Omental fat pad (tissue), 4 donors: Measurements from ENCODE around the gene TBC1D9. TPM values are rescaled to one million over a fixed set of nuclear protein-coding genes. Genes with fewer than 3 reads are reported as not detected.

Experiments
- ATAC-seq: fragments of 150-250 bp; one replicate; pipeline ENCODE4 v1.9.1; 2016; ENCODE audit warnings: mild to moderate bottlenecking, moderate library complexity; ENCODE audit not compliant: low FRiP score
- DNase-seq: peaks from one replicate; pipeline ENCODE4 v3.0.0-alpha.2; 2019; ENCODE audit warnings: low spot score
- small RNA-seq: library from RNA; depleted of rRNA; stranded (forward); fragments of <200 nt; gene quantifications from one replicate; pipeline ENCODE3, GENCODE V24; 2016
- total RNA-seq, 4 donors: library from RNA; depleted of rRNA; stranded (reverse); fragments of >200 nt; gene quantifications; one replicate each; pipeline ENCODE4 v1.1.0, GENCODE V29; 2016
- TF ChIP-seq, protein P1 (sequence below), 3 donors: fragments of 450-650 bp; IDR thresholded peaks; one replicate each; pipeline ENCODE4 v1.5.1; 2016 to 2017; ENCODE audit warnings: antibody characterized with exemption in 3 of 3, mild to moderate bottlenecking in 3 of 3, moderate library complexity in 2 of 3

Gene TBC1D9
- total RNA-seq, 4 donors from 2014 or later, result 29.6 to 60.3 (median 48.3) TPM

GRCh38 chr4:140571620-140572019, 184.6 kb downstream of the TBC1D9 start:
- ATAC-seq, result no peak
- no peak for DNase-seq

More at GRCh38 chr4:140571620-140572019, 184.6 kb downstream of the TBC1D9 start:
- TF ChIP-seq, protein P1, sequence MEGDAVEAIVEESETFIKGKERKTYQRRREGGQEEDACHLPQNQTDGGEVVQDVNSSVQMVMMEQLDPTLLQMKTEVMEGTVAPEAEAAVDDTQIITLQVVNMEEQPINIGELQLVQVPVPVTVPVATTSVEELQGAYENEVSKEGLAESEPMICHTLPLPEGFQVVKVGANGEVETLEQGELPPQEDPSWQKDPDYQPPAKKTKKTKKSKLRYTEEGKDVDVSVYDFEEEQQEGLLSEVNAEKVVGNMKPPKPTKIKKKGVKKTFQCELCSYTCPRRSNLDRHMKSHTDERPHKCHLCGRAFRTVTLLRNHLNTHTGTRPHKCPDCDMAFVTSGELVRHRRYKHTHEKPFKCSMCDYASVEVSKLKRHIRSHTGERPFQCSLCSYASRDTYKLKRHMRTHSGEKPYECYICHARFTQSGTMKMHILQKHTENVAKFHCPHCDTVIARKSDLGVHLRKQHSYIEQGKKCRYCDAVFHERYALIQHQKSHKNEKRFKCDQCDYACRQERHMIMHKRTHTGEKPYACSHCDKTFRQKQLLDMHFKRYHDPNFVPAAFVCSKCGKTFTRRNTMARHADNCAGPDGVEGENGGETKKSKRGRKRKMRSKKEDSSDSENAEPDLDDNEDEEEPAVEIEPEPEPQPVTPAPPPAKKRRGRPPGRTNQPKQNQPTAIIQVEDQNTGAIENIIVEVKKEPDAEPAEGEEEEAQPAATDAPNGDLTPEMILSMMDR (IDR thresholded peaks at IDR 0.05), result no peak

Small RNA genes lying within 50 kb of the gene (small RNA-seq; reads per million reads assigned to genes)
- not detected for gene AC108019.1
- not detected for gene RF00019
- gene RN7SL152P, result not detected
- gene RNY1P14, result not detected

Other genes starting within 250 kb of the TBC1D9 start
- 10 to 100 TPM; 13.1 to 18.6 (median 17.7) TPM for gene ELMOD2, start 232.2 kb downstream of the TBC1D9 start, total RNA-seq
- gene UCP1, start 187.4 kb downstream of the TBC1D9 start, total RNA-seq, result 1 to 10 TPM in 1 of 4 donors, under 1 TPM in 1, not detected in 2; 0.28 to 2.0 TPM